ENCODE measurements around the gene KIAA1217.

DNA sequence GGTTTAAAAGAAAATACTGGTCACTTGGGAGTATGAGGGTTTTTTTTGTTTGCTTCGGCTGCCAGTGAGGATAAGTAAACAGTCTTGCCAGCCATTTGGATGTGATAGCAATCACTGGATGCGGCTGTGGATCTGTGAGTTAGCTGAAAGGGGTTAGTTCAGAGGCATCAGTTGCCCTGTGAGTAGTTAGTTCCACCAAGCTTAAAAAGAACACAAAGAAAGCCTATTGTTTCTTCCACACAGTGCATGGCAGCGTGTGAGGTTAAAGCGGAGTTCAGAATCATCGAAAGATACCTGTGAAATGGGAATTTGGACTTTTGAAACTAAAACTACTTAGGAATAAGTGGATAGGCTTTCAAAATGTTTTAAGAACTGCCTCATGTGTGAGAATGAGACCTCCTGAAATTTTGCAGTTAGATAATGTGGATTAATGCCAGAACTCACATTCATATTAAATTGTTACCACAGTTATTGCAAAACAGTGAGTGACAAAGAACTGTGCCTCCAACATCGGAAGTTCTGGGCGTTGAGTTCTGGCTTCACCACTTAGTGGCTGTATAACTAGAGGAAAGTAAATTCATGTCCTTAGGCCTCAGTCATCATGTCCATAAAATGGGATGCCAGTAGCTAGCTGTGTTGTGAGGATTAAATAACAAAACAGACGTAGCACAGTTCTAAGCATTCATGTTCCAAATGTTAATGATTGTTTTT, 31.3 kb downstream of the KIAA1217 start:
- TF ChIP-seq, protein P1, sequence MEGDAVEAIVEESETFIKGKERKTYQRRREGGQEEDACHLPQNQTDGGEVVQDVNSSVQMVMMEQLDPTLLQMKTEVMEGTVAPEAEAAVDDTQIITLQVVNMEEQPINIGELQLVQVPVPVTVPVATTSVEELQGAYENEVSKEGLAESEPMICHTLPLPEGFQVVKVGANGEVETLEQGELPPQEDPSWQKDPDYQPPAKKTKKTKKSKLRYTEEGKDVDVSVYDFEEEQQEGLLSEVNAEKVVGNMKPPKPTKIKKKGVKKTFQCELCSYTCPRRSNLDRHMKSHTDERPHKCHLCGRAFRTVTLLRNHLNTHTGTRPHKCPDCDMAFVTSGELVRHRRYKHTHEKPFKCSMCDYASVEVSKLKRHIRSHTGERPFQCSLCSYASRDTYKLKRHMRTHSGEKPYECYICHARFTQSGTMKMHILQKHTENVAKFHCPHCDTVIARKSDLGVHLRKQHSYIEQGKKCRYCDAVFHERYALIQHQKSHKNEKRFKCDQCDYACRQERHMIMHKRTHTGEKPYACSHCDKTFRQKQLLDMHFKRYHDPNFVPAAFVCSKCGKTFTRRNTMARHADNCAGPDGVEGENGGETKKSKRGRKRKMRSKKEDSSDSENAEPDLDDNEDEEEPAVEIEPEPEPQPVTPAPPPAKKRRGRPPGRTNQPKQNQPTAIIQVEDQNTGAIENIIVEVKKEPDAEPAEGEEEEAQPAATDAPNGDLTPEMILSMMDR (conservative IDR thresholded peaks at IDR 0.05 in 1 of 2, IDR thresholded peaks at IDR 0.05 in 1 of 2; ENCODE audit: extremely low read depth in 1 of 2, insufficient read depth in 1 of 2, low read depth in 1 of 2, low read length in 2 of 2), result no peak
- TF ChIP-seq EZH2 (IDR thresholded peaks at IDR 0.05; ENCODE audit: borderline replicate concordance, low read length), result no peak
